Peyer's patch (tissue), 4 donors: ENCODE measurements around the gene MGARP. TPM values are rescaled to one million over a fixed set of nuclear protein-coding genes. Genes with fewer than 3 reads are reported as not detected.

ENCODE experiments used
- DNase-seq, 3 donors: peaks; one replicate each; pipeline ENCODE4 v3.0.0-alpha.2; 2017 to 2019
- H3K27ac ChIP-seq, 4 donors: fragments of 200-600 bp; sonication (generic); one replicate each; pipeline ENCODE4 v1.5.1; 2016 to 2019
- H3K27me3 ChIP-seq, 2 donors: fragments of 200-600 bp; sonication (generic); one replicate each; pipeline ENCODE4 v1.5.1; 2019
- H3K36me3 ChIP-seq, 3 donors: fragments of 200-600 bp; sonication (generic); one replicate each; pipeline ENCODE4 v1.5.1; 2016 to 2019
- H3K4me1 ChIP-seq, 4 donors: fragments of 200-600 bp; sonication (generic); one replicate each; pipeline ENCODE4 v1.5.1; 2016 to 2019
- H3K4me3 ChIP-seq, 4 donors: fragments of 200-600 bp; sonication (generic); 1 replicate in 3 of 4; 2 replicates in 1 of 4; pipeline ENCODE4 v1.5.1; 2016 to 2019; ENCODE audit warnings: mild to moderate bottlenecking in 1 of 4
- H3K9me3 ChIP-seq, 4 donors: fragments of 200-600 bp; sonication (generic); one replicate each; pipeline ENCODE4 v1.5.1; 2016 to 2019; ENCODE audit warnings: mild to moderate bottlenecking in 1 of 4
- POLR2A ChIP-seq, 2 donors: fragments of 450-650 bp; IDR thresholded peaks; one replicate each; pipeline ENCODE4 v1.5.1; 2017; ENCODE audit warnings: antibody characterized with exemption in 2 of 2, mild to moderate bottlenecking in 2 of 2, moderate library complexity in 2 of 2
- total RNA-seq, 4 donors: library from RNA; depleted of rRNA; stranded (reverse); fragments of >200 nt; gene quantifications; one replicate each; pipeline ENCODE4 v1.1.0, GENCODE V29; 2016
- TF ChIP-seq, protein P1 (sequence below), 6 experiments: fragments of 450-650 bp in 4 of 6; fragments of 200-600 bp in 2 of 6; sonication (generic) in 1 of 6; IDR thresholded peaks; one replicate each; pipeline ENCODE4 v1.5.1; 2017 to 2019; ENCODE audit warnings: antibody characterized with exemption in 6 of 6, mild to moderate bottlenecking in 3 of 6, moderate library complexity in 1 of 6

Gene MGARP
- total RNA-seq, 4 donors from 2014 or later = not detected

DNA sequence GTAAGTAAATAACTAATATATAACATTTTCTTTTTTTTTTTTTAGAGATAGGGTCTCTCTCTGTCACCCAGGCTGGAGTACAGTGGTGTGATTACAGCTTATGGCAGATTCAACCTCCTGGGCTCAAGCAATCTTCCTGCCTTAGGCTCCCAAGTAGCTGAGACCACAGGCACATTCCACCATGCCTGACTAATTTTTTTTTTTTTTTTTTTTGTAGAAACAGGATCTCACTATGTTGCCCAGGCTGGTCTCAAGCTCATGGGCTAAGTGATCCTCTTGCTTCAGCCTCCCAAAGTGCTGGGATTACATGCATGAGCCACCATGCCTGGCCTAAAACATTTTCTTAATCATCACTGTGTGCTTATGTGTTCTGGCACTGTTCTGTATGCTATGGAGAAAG, 32.8 kb downstream of the MGARP start:
- Histone ChIP-seq H3K27ac (no peak overlapping the region), H3K9me3 (no peaks in the 10 kb centered on the region), H3K4me3 (no peak overlapping the region), H3K36me3 (no peaks in the 10 kb centered on the region), H3K27me3 (no peaks in the 10 kb centered on the region), H3K4me1 (no peaks in the 10 kb centered on the region)
- no peak for TF ChIP-seq POLR2A (IDR thresholded peaks at IDR 0.05)
- TF ChIP-seq, protein P1, sequence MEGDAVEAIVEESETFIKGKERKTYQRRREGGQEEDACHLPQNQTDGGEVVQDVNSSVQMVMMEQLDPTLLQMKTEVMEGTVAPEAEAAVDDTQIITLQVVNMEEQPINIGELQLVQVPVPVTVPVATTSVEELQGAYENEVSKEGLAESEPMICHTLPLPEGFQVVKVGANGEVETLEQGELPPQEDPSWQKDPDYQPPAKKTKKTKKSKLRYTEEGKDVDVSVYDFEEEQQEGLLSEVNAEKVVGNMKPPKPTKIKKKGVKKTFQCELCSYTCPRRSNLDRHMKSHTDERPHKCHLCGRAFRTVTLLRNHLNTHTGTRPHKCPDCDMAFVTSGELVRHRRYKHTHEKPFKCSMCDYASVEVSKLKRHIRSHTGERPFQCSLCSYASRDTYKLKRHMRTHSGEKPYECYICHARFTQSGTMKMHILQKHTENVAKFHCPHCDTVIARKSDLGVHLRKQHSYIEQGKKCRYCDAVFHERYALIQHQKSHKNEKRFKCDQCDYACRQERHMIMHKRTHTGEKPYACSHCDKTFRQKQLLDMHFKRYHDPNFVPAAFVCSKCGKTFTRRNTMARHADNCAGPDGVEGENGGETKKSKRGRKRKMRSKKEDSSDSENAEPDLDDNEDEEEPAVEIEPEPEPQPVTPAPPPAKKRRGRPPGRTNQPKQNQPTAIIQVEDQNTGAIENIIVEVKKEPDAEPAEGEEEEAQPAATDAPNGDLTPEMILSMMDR (IDR thresholded peaks at IDR 0.05) = no peak
- DNase-seq = no peak

DNA sequence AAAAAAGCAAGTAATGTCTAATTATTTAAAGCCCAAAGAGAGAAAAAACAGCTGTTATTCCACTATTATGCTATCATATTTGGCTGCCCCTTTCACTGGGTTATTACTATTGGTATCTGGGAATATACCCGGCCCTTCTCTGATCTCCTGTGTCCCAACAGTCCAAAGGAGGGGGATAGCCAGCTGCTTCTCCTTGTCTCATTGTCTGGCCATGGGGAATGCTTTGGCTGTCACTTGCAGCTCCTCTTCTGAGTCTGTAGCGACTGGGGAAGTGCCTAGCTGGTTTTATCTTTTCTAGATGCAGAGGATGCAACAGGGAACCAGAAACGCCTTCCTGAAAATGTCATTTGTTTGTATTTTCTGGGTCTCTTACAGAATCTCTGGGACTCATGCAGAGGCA, 33.9 kb downstream of the MGARP start:
- Histone ChIP-seq H3K27ac (no peak overlapping the region), H3K27me3 (no peaks in the 10 kb centered on the region), H3K9me3 (no peaks in the 10 kb centered on the region), H3K4me3 (no peak overlapping the region), H3K36me3 (no peaks in the 10 kb centered on the region), H3K4me1 (no peaks in the 10 kb centered on the region)
- TF ChIP-seq, protein P1 (IDR thresholded peaks at IDR 0.05) = no peak
- no peak for DNase-seq

DNA sequence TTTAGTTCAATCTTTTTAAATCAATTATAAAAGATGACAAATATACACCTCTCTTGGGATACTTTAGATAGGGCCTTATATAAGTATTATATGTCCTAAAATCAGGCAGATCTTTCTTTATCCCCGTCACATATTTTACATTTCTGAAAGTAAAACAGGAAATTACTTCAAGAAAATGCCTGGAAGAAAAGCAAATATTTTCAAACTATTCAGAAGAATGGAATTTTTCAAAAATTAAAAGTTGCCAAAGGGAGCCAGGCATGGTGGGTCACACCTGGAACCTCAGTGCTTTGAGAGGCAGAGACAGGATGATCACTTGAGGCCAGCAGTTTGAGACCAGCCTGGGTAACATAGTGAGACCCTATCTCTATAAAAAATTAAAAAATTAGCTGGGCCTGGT, 34.4 kb downstream of the MGARP start:
- DNase-seq = no peak
- no peak overlapping the region for H3K4me3 ChIP-seq
- no peaks in the 10 kb centered on the region for H3K27me3 ChIP-seq
- no peaks in the 10 kb centered on the region for H3K9me3 ChIP-seq
- H3K4me1 ChIP-seq = no peaks in the 10 kb centered on the region
- H3K36me3 ChIP-seq = no peaks in the 10 kb centered on the region
- TF ChIP-seq, protein P1 (IDR thresholded peaks at IDR 0.05) = no peak
- TF ChIP-seq POLR2A (IDR thresholded peaks at IDR 0.05) = no peak
- no peak overlapping the region for H3K27ac ChIP-seq

DNA sequence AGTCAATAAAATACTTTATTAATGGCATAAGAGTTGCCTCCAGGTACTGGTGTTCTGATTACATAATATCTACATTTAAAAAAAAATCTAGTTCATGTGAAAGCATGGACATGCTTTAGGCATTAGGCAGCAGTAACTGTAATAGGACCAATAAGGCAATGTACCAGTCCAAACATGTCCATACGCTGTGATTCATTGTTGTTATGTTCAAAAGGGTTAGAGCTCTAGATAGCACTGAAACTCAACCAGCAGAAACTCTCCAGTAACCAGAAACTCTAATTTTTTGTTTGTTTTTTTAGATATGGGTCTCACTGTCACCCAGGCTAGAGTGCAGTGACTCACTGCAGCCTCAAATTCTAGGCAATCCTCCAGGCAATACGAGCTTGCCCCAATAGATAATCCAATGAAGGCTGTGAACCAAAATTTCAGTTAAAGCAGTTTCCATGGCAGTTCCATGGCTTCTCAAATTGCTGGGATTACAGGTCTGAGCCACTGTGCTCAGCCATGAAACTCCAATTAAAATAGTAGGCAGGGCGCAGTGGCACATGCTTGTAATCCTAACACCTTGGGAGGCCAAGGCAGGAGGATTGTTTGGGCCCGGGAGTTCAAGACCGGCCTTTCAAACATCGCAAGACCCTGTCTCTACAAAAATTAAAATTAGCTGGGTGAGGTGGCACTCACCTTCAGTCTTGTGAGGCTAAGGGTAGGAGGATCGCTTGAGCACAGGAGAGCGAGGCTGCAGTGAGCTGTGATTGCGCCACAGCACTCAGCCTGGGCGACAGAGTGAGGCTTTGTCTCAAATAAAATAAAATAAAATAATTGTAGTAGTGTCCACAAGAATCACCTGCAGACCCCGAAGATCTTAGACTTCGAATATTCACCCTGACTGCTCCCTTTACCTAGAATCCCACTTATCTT, 36.3 kb downstream of the MGARP start:
- Histone ChIP-seq H3K27ac (no peak overlapping the region), H3K36me3 (no peaks in the 10 kb centered on the region), H3K4me1 (no peaks in the 10 kb centered on the region)

DNA sequence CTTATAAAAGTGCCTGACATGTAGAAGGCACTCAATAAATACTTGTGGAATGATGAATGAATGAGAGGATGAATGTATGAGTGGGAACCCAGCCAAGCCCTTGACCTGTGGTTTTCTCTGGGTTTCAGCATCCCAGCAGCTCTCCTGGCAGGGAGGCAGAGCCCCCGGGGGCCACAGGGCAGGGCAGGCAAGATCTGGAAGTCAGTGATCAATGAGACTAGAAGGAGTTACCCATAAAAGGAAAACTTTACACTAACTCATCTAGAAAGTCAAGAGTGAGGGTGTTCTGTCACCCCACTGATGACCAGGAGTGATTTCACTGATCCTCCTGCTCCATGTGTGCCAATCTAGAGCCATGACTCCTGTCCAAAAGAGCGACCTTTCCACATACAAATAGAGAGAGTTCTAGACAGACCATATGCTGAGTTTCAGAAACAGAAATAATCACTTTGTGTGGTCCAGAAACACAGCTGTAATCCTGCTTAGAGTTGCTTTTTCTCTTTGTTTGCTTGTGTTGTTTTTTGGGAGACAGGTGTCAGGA, 37.4 kb downstream of the MGARP start:
- Histone ChIP-seq H3K27ac (no peak overlapping the region), H3K9me3 (no peaks in the 10 kb centered on the region), H3K4me1 (no peaks in the 10 kb centered on the region), H3K4me3 (no peak overlapping the region), H3K27me3 (no peaks in the 10 kb centered on the region), H3K36me3 (no peaks in the 10 kb centered on the region)
- TF ChIP-seq POLR2A (IDR thresholded peaks at IDR 0.05) = no peak
- TF ChIP-seq, protein P1 (IDR thresholded peaks at IDR 0.05) = no peak
- no peak for DNase-seq

More for the DNA sequence above, 36.3 kb downstream of the MGARP start:
- no peaks in the 10 kb centered on the region for H3K27me3 ChIP-seq
- DNase-seq = no peak
- TF ChIP-seq, protein P1 (IDR thresholded peaks at IDR 0.05) = no peak
- TF ChIP-seq POLR2A (IDR thresholded peaks at IDR 0.05) = no peak
- H3K4me3 ChIP-seq = no peak overlapping the region
- no peaks in the 10 kb centered on the region for H3K9me3 ChIP-seq
